Measurements from ENCODE around the gene SH3PXD2A.
"Not testable (repeated sequence)": the region's sequence is repeated elsewhere in the genome, so short reads cannot be mapped to it uniquely, and the experiment has no call there.

Gene SH3PXD2A

DNA sequence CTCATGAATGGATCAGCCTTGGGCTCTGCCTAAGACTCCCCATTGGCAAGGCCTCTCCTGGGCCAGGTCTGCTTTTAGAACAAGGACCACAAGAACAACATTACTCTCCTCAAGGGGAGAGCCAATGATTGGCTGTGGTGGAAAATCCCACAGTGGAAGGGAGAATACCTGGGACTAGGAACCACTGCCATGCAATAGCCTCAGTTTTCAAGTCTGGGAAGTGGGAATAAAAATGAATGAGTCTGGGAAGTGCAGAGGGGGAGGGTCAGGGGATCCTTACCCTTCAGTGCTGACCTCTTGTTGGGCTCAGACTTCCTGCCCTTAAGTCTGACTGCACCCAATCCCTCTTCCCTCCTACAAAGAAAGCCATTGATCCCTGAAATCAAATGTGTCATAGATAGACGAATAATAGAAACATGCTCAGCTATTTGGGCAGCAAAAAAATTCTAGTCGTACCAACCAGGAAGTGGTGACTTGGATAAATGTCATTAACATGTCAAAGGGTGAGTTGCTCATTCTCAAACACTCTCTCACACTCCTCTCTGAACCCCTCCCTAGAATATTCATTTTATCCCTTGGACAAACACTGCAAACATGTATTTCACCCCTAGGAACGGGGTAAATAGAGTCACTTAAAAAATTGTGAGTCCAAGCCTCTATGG lies 123.6 kb downstream of the SH3PXD2A start:
- TF ChIP-seq, protein P1, sequence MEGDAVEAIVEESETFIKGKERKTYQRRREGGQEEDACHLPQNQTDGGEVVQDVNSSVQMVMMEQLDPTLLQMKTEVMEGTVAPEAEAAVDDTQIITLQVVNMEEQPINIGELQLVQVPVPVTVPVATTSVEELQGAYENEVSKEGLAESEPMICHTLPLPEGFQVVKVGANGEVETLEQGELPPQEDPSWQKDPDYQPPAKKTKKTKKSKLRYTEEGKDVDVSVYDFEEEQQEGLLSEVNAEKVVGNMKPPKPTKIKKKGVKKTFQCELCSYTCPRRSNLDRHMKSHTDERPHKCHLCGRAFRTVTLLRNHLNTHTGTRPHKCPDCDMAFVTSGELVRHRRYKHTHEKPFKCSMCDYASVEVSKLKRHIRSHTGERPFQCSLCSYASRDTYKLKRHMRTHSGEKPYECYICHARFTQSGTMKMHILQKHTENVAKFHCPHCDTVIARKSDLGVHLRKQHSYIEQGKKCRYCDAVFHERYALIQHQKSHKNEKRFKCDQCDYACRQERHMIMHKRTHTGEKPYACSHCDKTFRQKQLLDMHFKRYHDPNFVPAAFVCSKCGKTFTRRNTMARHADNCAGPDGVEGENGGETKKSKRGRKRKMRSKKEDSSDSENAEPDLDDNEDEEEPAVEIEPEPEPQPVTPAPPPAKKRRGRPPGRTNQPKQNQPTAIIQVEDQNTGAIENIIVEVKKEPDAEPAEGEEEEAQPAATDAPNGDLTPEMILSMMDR (IDR thresholded peaks at IDR 0.05; ENCODE audit: low read depth, low read length), result no peak
- H3K4me3 ChIP-seq (replicated peaks in 1 of 2; ENCODE audit: low read depth in 2 of 2, low read length in 2 of 2), result no peak overlapping the region
- no peak for DNase-seq (ENCODE audit: low read depth in 2 of 2)

DNA sequence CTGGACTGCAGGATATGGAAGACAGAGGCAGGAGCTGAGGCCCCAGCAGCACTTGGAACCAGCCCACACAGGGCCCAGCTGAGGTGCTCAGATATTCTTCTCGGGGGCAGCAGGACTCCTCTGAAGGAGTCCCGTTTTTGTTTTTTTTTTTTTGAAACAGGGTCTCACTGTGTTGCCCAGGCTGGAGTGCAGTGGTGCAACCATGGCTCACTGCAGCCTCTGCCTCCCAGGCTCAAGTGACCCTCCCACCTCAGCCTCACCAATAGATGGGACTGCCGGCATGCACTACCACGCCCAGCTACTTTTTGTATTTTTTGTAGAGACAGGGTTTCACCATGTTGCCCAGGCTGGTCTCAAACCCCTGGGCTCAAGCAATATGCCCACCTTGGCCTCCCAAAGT lies 124.3 kb downstream of the SH3PXD2A start:
- H3K4me3 ChIP-seq (replicated peaks in 1 of 2; ENCODE audit: low read depth in 2 of 2, low read length in 2 of 2); DNase-seq (ENCODE audit: low read depth in 2 of 2): not testable (repeated sequence)

DNA sequence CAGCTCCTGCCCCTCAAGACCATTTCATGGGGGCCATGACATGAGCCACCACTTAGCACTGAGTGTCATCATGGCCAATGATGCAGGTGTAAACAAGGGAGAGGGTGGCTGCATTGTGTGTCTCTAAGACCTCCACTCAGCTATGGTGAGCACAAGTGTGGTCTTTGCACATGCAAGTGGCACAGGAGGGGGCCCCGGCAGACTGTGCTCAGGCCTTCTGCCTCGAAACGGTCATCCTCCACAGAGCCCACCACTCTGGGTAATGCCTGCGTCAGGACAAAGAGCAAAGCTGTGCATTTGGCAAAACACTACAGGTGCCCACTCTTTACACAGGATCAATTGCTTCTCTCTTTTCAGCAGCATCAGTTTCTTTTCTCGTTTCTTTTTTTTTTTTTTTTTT lies 125.5 kb downstream of the SH3PXD2A start:
- TF ChIP-seq, protein P1 (IDR thresholded peaks at IDR 0.05; ENCODE audit: low read depth, low read length), result no peak
- DNase-seq (ENCODE audit: low read depth in 2 of 2), result no peak
- no peak overlapping the region for H3K4me3 ChIP-seq (replicated peaks in 1 of 2; ENCODE audit: low read depth in 2 of 2, low read length in 2 of 2)

DNA sequence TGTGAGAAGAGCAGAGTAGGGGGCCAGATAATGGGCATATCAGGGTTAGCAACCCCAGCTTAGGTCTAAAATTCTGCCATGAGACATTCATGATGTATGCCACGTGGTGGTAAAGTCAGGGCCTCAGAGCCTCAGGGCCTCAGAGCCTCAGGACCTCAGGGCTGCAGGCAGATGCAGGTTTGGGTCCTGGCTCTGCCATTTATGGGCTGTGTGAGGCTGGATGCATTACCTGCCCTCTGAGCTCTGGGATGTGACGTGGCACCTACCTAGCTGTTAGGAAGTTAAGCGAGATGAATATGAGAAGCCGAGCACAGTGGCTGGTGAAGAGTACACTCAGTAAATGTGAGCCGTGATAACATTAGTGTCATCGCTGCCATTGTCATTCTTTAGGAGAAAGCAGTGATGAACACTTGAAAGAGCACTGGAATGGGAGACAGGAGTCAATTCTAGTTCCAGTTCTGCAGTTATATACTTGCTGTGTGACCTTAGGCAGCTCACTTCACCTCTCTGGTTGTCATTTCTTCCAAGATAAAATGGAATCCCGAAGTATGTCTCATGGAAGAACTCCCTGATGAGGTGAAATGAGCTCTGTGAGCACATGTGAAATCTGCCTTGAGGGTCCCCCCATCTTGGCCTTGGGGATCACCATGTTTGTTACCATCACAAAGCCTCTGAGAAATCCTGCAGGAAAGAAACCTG lies 127.2 kb downstream of the SH3PXD2A start:
- DNase-seq (ENCODE audit: low read depth in 2 of 2), result no peak
- TF ChIP-seq, protein P1 (IDR thresholded peaks at IDR 0.05; ENCODE audit: low read depth, low read length), result no peak

DNA sequence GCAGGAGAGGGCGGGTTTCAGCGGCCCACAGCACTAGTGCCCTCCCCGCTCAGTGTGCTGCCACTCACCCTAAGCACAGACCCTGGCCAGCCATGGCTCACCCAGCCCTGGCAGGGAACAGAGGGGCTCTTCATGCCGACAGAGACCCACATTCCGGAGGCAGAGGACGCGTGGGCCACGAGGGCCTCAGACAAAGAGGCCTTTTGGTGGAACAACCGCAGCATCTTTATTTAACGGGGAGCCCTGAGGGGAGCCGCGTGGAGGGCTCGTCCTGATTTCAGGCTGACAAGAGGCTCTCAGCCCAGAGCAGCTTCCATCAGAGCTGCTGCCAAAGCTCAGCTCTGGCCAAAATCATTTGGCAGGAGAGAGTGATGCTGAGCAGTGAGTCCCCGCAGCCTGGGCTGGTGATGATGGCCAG lies 127.8 kb downstream of the SH3PXD2A start:
- TF ChIP-seq, protein P1 (IDR thresholded peaks at IDR 0.05; ENCODE audit: low read depth, low read length), result no peak
- no peak overlapping the region for H3K4me3 ChIP-seq (replicated peaks in 1 of 2; ENCODE audit: low read depth in 2 of 2, low read length in 2 of 2)
- no peak for DNase-seq (ENCODE audit: low read depth in 2 of 2)

More for the DNA sequence above, 127.2 kb downstream of the SH3PXD2A start:
- no peak overlapping the region for H3K4me3 ChIP-seq (replicated peaks in 1 of 2; ENCODE audit: low read depth in 2 of 2, low read length in 2 of 2)

DNA sequence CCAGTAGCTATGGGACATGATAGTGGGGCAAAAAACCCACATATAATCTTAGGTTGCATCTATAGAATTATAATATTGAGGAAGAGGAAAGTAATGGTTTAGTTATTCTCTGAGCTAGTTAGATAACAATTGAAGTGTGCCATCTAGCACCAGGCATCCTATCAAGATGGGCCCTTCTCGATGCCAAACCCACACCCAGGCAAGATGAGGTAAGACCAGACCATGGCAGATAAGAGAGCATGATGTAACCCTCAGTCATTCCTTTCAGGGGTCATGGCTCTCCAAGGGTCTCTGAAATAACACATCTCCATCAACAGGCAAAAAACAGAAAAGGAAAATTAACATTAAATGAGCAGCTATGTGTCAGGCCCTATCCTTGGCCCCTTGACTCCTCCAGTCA lies 128.7 kb downstream of the SH3PXD2A start:
- TF ChIP-seq, protein P1 (IDR thresholded peaks at IDR 0.05; ENCODE audit: low read depth, low read length), result no peak
- no peak for DNase-seq (ENCODE audit: low read depth in 2 of 2)
- H3K4me3 ChIP-seq (replicated peaks in 1 of 2; ENCODE audit: low read depth in 2 of 2, low read length in 2 of 2), result no peak overlapping the region

DNA sequence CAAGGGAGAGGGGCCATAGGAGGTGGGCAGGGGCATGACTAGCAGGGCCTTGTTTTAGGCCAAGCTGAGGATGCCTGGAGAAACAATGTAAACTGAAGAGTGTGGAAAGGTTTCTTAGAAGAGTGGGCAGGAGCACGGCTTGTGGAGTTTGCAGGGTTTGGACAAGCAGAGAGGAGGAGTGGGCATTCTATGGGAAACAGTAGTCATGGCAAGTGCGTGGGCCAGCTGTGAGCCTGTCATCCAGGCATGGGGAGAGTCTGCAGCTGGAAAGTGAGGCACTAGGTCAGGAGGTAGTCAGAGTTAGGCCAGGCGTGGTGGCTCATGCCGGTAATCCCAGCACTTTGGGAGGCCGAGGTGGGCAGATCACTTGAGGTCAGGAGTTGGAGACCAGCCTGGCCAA lies 130.1 kb downstream of the SH3PXD2A start:
- no peak for DNase-seq (ENCODE audit: low read depth in 2 of 2)
- TF ChIP-seq, protein P1 (IDR thresholded peaks at IDR 0.05; ENCODE audit: low read depth, low read length), result no peak
- H3K4me3 ChIP-seq (replicated peaks in 1 of 2; ENCODE audit: low read depth in 2 of 2, low read length in 2 of 2), result no peak overlapping the region

Measured in cardiac fibroblast (primary cell).